ENCODE measurements around the gene MXD3.
A peak's percentile ranks its signal among the peaks of the same experiment; 100 is the strongest.

MXD3 gene

GRCh38 chr5:177300951-177301350 is 10.7 kb downstream of the MXD3 start:
- ATAC-seq: no peak
- TF ChIP-seq OSR1 (CRISPR knock-in tag; IDR thresholded peaks at IDR 0.05) (no peak), TOX (CRISPR knock-in tag; IDR thresholded peaks at IDR 0.05; ENCODE audit: borderline replicate concordance) (no peak), PATZ1 (CRISPR knock-in tag; IDR thresholded peaks at IDR 0.05; ENCODE audit: borderline replicate concordance) (no peak), CSRNP3 (CRISPR knock-in tag; IDR thresholded peaks at IDR 0.05) (no peak), CREB5 (CRISPR knock-in tag; IDR thresholded peaks at IDR 0.05; ENCODE audit: low read depth) (no peak), ESRRG (CRISPR knock-in tag; IDR thresholded peaks at IDR 0.05) (no peak), BACH2 (CRISPR knock-in tag; IDR thresholded peaks at IDR 0.05; ENCODE audit: borderline replicate concordance) (no peak), POU6F1 (CRISPR knock-in tag; IDR thresholded peaks at IDR 0.05; ENCODE audit: borderline replicate concordance, low read depth) (no peak), ISL1 (CRISPR knock-in tag; IDR thresholded peaks at IDR 0.05) (no peak), PPARA (CRISPR knock-in tag; IDR thresholded peaks at IDR 0.05; ENCODE audit: borderline replicate concordance) (no peak)

GRCh38 chr5:177300236-177300880 is 11.3 kb downstream of the MXD3 start:
- peak; percentile 50; the same call in 1 of the 2 replicates for TF ChIP-seq PATZ1 (CRISPR knock-in tag; IDR thresholded peaks at IDR 0.05; ENCODE audit: borderline replicate concordance)
- TF ChIP-seq ZFP30 (CRISPR knock-in tag; IDR thresholded peaks at IDR 0.05): no peak
- peak; percentile 27 for ATAC-seq

- TF ChIP-seq ZFP3 (CRISPR knock-in tag; IDR thresholded peaks at IDR 0.05) (no peak), CSRNP3 (CRISPR knock-in tag; IDR thresholded peaks at IDR 0.05) (no peak), ARNTL (CRISPR knock-in tag; IDR thresholded peaks at IDR 0.05; ENCODE audit: borderline replicate concordance, low read depth) (no peak)
- no peak for ATAC-seq
Measured at GRCh38 chr5:177299697-177300096, 12.0 kb downstream of the MXD3 start.

- TF ChIP-seq ZNF70 (CRISPR knock-in tag; IDR thresholded peaks at IDR 0.05) (no peak), OSR1 (CRISPR knock-in tag; IDR thresholded peaks at IDR 0.05) (no peak), ZNF565 (CRISPR knock-in tag; conservative IDR thresholded peaks at IDR 0.05; ENCODE audit: low read depth) (no peak), ZFP30 (CRISPR knock-in tag; IDR thresholded peaks at IDR 0.05) (no peak), SNAI2 (CRISPR knock-in tag; IDR thresholded peaks at IDR 0.05) (no peak), ARNTL (CRISPR knock-in tag; IDR thresholded peaks at IDR 0.05; ENCODE audit: borderline replicate concordance, low read depth) (no peak), PPARA (CRISPR knock-in tag; IDR thresholded peaks at IDR 0.05; ENCODE audit: borderline replicate concordance) (no peak), TOX (CRISPR knock-in tag; IDR thresholded peaks at IDR 0.05; ENCODE audit: borderline replicate concordance) (no peak), TCF4 (CRISPR knock-in tag; IDR thresholded peaks at IDR 0.05; ENCODE audit: borderline replicate concordance) (no peak), ESRRG (CRISPR knock-in tag; IDR thresholded peaks at IDR 0.05) (no peak)
- no peak for ATAC-seq
Measured at GRCh38 chr5:177297922-177298321, 13.8 kb downstream of the MXD3 start.
